Hair follicle dermal papilla cell (primary cell): ENCODE measurements around the gene GRM8. TPM values are rescaled to one million over a fixed set of nuclear protein-coding genes. Genes with fewer than 3 reads are reported as not detected.

Experiments
- small RNA-seq: library from RNA; depleted of rRNA; stranded (forward); fragments of <200 nt; gene quantifications from one replicate; pipeline ENCODE3, GENCODE V24; 2012
- total RNA-seq: library from RNA; depleted of rRNA; stranded (reverse); fragments of >200 nt; gene quantifications from 2 replicates; pipeline ENCODE4 v1.2.3, GENCODE V29; 2012

The GRM8 gene
- total RNA-seq = not detected in 2 replicates

DNA sequence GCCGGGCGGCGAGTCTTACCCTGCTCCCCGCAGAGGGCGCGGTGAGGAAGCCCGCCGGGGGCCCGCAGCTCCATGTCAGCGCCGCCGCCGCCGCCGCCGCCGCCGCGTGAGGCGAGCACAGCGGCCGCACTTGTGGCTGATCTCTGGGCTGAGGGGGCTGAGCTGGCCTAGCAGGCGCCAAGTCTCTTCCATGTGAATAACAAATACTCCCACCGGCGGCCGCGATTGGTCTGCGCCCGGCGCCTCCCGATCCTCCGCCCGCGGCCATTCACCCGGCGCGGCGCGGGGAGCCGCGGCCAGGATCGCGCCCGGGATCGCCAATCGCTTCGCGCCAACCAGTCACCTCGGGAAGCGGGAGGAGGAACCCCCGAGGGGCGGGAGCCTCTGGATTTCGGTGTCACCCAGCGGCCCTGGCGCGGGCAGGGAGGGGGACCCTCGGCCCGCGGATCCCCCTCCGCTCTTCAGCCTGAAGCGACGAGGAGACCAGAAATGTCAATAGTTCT is at the start of gene GRM8:
GRM8 (minus strand) TSS at position 164 of the 503 bp plus-strand sequence.

Small RNAs within 50 kb of the gene (small RNA-seq; reads per million reads assigned to genes)
- gene MIR592 = 1.3 reads per million, percentile 29 among the genes with 10 or more reads in this experiment

Other genes starting within 250 kb of the GRM8 start
- 23.2 and 25.2 TPM in 2 replicates for gene ZNF800, start 139.8 kb upstream of the GRM8 start, total RNA-seq